Urothelium cell line (cell line): ENCODE data around the gene HLA-DOA.

Experiments used
- DNase-seq: peaks from one replicate; pipeline ENCODE4 v3.0.0; 2011; ENCODE audit warnings: low spot score, mixed read lengths
- FAIRE-seq: peaks from 2 replicates; lab custom pipeline; 2011; peaks lifted over from hg19 to GRCh38; lab: Jason Lieb, UNC

The HLA-DOA gene

DNA sequence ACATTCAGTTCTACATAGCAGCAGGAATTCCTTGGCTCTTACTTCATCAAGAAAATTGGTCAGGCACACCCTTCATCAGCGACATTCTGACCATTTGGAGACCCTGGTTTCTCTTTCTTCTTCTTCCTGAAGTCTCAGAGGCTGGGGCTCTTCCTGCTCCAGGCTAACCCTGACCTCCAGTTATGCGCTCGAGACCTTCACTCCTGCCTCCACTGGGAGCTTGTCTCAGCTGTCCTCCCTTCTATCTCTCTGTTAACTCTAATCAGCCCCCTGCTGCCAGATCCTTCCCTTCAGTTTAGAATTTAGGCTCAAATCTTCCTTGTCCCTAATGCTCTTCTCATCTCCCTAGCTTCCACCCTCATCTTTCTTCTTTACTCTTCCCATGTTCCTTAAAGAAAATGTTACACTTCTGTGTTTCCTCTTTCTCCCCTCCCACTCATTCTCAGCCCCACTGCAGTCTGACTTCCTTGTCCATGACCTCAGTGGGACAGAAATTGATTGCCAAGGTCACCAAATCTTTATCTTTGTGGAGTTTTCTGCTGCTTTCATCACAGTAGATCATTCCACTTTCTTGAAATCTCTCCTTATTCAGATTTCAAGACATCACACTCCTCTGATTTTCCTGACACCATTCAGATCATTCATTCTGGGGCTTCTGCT, 8.4 kb upstream of the HLA-DOA start:
- FAIRE-seq (no peak), DNase-seq (no peak)

DNA sequence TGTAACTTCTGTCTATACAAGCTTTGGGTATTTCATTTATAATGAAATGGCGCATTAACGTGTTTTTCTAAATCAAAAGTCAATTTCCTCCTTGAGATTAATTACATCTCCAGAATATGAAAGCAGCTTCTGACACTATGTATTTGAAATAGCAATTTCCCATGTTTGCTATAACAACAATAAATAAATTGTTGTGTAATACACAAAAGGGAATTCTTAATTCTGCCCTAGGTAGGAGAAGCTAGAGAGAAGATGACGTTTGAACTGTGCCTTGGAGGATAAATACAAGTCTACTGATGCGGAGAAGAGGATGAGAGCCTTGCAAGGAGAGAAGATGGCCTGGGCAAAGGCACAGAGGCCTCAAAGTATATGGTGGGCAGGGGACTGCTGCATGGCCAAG, 7.6 kb upstream of the HLA-DOA start:
- DNase-seq (no peak), FAIRE-seq (no peak)

- FAIRE-seq (no peak), DNase-seq (no peak)
These were observed 6.4 kb upstream of the HLA-DOA start for GRCh38 chr6:33015798-33016197.

DNA sequence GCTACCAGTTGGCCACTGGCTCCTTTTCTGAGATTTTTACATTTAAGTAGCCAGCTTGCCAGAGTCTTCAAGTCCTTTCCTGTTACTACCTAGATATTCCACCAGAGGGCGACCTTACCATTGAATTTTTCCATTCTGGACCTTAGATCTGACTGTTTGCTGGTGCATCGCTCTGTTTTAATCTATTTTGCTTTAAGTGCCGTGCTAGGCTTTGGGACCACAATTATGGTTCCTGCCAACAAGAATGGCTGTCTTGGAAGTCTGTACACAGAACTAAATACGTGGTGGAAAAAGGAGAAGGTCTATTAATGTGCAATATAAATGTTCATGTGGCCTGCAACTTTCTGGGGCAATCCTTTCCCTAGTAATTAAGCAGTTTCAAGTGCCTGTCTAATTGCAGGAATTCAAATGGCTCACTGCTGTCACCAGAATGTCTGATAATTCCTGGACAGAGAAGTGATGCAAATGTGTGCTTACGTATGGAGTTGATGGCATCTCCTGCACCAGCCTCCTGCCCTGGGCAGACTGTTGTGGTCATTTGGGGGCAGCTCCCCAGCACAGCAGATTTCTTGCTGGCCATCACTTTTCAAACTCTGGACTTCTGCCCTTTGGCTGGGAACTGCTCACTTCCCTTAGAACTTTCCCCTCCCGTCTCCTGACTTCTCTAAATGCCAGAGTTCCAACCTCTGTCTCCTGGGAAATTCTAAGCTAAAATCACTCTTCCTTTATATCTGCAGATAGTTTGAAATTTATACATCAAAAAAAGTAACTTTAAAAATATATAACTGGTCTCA, 5.6 kb upstream of the HLA-DOA start:
- peak; percentile 72 for DNase-seq
- no peak for FAIRE-seq

GRCh38 chr6:33013608-33014007, 4.2 kb upstream of the HLA-DOA start:
- DNase-seq (no peak), FAIRE-seq (no peak)

- no peak for DNase-seq
These were observed 965 bp upstream of the HLA-DOA start for GRCh38 chr6:33010356-33010755.

GRCh38 chr6:33007831-33008400, 1.5 kb downstream of the HLA-DOA start:
- DNase-seq (no peak), FAIRE-seq (no peak)

More at GRCh38 chr6:33010356-33010755, 965 bp upstream of the HLA-DOA start:
- no peak for FAIRE-seq

DNA sequence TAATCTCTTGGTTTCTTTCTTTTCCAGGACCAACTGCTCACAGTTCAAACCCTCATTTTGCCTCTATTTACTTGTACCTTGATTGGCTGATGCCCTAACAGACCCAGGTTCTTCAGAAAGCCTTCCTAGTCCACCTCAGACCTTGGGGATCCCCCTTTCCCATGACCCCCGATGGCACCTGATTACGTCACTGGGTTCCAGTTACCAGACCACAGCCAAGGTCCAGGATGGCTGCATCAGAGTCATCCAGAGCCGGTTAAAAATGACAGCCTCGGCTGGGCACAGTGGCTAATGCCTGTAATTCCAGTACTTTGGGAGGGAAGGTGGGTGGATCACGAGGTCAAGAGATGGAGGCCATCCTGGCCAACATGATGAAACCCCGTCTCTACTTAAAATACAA, 4.5 kb downstream of the HLA-DOA start:
- DNase-seq = no peak
- no peak for FAIRE-seq

GRCh38 chr6:33001685-33002084, 7.7 kb downstream of the HLA-DOA start:
- FAIRE-seq (no peak), DNase-seq (no peak)

DNA sequence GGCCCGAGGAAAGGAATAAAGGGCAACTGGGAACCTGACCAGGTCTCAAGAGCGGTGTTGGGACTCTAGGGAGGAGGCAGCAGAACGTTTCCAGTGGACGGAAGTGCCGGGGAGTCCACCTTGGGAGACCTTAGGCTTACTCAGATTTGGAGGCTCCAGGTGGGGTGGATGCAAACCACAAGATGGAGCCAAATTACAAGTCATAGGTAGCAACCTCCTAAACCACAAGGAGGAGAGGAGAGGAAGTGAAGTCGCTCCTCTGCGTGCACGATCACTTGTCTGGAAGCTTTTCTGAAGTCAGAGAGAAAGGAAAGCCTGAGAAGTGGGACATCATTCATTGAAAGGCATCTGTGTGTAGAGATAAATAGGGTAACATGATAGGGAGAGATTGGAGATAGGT, 9.3 kb downstream of the HLA-DOA start:
- no peak for FAIRE-seq
- peak; percentile 41 for DNase-seq

DNA sequence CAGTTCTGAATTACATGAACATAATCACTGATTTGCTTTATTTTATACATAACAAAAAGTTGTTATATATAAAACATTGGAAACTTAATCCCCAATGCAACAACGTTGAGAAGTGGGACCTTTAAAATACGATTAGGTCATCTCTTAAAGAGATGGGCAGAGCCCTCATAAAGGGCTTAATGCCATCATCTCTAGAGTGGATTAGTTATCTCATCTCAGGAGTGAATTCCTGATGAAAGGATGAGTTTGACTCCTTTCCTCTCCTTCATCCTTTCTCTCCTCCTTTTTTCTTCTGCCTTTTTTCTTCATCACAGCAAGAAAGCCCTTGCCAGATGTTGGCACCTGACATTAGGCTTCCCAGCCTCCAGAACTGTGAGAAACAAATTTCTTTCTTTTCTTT, 13.9 kb downstream of the HLA-DOA start:
- FAIRE-seq = no peak
- DNase-seq = no peak

- FAIRE-seq (no peak), DNase-seq (no peak)
These were observed 15.9 kb downstream of the HLA-DOA start for GRCh38 chr6:32993363-32993973.

GRCh38 chr6:32991972-32992371, 17.4 kb downstream of the HLA-DOA start:
- DNase-seq = no peak
- no peak for FAIRE-seq

DNA sequence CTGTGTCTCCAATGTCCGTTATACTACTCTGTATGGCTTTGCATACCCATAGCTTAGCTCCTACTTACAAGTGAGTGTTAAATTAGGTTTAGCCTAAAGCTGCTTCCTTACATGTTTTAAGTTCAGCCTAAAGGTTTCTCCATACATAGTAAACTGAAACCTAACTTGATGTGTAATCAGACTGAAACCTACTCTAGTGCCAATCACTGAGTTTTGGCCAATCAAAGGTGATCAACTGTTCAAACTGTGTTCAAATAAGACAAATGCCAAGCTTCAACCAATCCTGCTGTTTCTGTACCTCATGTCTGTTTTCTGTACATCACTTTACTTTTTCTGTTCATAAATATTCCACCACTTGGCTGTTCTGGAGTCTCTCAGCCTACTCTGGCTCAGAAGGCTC, 20.0 kb downstream of the HLA-DOA start:
- FAIRE-seq (peak; percentile 30), DNase-seq (no peak)

DNA sequence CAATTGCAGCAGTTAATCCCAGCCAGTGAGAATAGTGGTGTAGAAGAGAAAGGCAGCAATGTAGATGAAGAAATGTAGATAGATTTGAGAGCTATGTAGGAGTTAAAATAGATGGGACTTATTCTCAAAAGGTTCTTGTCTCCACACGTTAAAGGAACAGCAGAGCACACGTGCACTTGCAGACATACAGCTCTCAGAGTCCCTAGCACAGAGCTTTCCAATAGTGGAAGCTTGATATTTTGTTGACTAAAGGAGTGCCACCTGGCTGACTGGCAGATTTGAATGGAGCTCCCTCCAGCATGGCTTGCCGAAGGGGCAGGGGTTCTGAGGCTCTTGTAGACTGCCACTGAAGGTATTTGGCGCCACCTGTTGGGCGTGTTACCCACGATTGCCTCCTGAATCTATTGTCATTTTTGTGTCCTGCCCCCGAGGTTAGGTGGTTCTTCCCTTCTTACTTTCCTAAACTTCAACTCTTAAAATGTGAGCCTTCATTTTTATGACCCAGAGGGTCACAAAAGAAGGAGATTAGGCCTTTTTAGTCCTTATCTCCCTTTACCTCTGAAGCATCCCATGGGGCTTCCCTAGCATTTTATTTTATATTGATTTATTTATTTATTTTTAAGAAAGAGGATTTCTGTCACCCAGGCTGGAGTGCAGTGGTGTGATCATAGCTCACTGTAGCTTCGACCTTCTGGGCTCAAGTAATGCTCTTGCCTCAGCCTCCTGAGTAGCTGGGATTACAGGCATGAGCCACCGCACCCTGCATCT, 24.6 kb downstream of the HLA-DOA start:
- FAIRE-seq (no peak), DNase-seq (peak; percentile 79)

DNA sequence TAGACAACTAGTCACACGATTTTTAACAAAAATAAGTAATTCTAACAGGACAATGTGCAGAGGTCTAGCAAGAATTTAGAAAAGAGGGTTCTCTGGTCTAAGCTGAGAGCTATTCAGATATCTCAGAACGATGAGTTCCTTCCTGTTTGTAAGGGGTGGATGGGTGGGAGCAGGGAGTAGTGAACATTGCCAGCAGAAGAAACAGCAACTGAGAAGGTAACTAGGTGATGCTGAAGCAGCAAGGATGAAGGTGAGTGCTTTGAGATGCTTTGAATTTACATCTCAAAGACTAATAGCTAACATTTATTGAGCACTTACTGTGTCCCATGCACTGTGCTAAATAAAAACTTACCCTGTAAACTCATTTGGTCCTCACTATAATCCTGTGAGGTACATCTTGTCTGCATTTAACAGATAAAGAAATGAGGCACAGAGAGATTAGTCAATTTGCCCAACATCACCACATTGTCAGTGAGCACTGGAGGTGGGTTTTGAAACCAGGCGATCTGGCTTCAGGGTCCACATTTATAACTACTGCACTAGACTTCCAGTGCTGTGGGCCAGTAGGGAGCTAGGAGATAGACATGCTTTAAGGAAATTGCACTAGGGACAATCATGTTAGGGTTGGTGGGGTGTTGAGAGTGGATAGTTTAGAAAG, 25.3 kb downstream of the HLA-DOA start:
- no peak for FAIRE-seq

GRCh38 chr6:32983493-32983848, 25.9 kb downstream of the HLA-DOA start:
- no peak for DNase-seq
- no peak for FAIRE-seq

More for the DNA sequence above, 25.3 kb downstream of the HLA-DOA start:
- no peak for DNase-seq

DNA sequence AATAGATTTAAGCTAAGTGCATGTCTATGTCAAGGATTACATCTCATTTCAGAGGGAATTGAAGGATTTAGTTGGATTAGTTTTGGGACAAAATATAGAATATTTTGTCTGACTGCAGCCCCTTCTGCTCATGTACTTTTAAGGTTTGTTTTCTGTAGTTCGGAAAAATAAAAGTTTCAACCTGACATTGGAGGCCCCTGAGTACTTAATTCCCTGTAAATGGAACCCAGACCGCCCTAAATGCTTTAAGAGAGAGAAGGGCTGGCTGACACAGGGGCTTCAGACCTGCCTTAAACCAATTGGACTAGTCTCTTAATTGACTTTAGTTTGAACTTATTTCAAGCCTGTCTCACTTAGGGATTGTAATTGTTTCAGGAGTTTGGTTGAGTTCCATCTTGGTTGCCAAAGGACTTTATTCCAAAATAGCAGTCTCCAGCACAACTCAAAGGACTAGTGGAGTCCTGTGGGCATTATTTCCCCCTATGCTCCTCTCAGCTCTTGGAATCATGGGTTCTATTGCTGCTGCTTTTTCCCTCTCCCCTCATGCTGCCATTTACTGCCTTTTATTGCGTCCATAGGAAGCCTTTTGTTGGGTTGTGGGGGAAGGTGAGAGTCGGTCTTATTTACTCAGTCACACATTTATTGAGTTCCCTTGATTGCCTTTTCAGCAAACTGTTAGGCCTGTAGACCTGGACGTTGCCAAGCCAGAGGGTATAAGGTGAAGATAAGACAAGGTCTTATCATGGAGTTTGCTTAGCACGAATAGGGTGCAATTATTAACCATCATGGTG, 26.5 kb downstream of the HLA-DOA start:
- FAIRE-seq = no peak
- no peak for DNase-seq

DNA sequence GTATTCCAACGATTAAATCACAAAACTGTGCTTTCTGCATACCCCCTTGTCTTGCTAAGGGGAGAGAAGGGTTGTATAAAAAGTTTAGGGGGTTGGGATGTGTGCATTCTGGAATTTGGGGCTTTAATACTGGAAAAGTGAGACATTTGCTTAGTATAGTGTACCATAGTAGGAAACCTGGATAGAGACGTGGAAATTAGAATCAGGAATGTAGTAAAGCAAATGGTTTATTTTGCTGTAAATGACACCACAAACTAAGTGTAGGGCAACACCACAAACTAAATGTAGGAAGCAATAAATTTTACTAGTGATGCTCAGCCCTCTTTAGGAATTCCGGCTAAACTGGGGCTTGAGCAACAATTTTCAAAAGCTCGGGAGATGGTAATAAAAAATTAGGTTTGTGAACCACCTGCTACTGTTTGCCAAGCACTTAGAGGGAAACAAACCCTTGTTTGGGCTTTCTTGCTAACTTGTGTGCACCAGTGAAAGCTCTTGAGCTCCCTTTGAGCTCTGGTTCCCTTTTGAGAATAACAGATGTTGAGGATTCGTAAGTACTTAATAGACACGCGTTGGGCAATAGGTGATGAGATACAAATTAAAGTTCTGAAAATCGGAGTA, 27.2 kb downstream of the HLA-DOA start:
- no peak for FAIRE-seq
- DNase-seq = no peak
